Superior temporal gyrus (tissue), 1 donor: ENCODE measurements around the gene CLDND2.

ENCODE experiments used
- DNase-seq: peaks from one replicate; pipeline ENCODE4 v3.0.0-alpha.2; 2016; ENCODE audit errors: extremely low spot score

CLDND2 gene

DNA sequence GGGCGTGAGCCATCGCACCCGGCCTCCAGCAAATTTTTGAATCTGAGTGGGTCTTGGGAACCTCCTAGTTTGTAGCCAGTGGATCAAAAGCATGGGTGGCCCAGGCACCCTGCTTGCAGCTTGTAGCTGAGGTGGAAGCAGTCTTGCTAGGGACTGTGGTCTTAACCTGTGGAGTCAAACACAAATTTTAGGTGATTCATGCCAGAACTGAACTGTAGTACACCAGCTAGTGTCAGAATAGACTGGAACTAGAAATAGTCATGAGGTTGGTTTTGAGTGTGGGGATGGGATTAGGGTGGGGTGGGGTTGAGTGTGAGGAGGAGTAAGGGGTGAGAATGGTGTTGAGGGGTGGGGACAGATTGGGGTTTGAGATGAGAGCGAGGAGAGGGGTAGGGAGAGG lies 13.2 kb upstream of the CLDND2 start:
- no peak for DNase-seq

DNA sequence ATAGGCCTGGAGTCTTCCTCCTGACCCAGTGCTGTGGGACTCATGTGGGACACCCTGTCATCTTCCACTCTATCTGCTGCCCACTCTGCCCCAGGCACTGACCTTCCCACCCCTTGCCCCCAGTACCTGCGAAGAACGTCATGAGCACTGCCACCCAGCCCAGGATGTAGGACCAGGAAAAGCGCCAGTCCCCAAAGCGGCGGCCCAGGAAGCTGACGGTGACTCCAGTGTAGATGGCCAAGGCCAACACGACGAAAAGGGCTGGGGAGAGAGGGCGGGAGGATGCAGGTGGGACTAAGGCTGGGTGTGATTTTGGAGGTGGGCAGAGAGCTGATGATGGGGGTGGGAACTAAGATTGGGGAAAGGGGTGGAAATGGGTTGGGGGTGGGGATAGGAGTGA lies 11.6 kb upstream of the CLDND2 start:
- no peak for DNase-seq

DNA sequence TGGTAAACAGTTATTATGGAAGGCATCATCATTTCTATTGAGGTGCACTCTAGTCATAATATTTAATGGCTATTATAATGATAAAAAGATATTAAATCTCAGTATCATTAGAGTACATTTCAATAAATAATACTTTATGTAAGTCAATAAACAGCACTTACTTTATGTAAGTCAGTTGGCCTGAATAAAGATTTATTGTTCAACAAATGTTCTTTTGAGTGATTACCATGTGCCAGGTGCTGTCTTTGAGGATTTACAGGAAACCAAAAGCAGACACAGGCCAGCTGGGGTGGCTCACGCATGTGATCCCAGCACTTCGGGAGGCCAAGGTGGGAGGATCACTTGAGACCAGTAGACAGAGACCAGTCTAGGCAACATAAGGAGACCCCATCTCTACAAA lies 8.6 kb upstream of the CLDND2 start:
- DNase-seq, result no peak

DNA sequence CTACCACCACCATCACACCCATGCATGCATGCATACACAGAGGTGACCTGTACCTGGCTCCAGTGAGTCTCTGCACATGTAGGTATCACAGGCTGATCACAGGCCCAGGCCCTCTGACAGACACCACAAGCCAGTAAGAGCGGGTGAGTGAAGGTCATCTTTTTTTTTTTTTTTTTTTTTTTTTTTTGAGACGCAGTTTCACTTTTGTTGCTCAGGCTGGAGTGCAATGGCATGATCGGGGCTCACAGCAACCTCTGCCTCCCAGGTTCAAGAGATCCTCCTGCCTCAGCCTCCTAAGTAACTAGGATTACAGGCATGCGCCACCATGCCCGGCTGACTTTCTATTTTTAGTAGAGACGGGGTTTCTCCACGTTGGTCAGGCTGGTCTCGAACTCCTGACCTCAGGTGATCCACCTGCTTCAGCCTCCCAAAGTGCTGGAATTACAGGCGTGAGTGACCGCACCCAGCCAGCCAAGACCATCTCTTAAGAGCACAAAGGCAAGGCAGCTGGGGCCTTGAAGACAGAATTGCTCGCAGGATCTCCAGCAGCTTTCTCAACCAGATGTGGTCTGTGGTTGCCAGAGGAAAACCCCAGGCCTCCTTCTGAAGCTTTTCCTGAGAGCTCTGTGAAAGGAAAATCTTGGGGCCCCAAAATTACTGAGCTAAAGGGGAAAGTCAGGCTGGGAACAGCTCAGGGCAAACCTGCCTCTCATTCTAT lies 6.9 kb upstream of the CLDND2 start:
- DNase-seq, result no peak

DNA sequence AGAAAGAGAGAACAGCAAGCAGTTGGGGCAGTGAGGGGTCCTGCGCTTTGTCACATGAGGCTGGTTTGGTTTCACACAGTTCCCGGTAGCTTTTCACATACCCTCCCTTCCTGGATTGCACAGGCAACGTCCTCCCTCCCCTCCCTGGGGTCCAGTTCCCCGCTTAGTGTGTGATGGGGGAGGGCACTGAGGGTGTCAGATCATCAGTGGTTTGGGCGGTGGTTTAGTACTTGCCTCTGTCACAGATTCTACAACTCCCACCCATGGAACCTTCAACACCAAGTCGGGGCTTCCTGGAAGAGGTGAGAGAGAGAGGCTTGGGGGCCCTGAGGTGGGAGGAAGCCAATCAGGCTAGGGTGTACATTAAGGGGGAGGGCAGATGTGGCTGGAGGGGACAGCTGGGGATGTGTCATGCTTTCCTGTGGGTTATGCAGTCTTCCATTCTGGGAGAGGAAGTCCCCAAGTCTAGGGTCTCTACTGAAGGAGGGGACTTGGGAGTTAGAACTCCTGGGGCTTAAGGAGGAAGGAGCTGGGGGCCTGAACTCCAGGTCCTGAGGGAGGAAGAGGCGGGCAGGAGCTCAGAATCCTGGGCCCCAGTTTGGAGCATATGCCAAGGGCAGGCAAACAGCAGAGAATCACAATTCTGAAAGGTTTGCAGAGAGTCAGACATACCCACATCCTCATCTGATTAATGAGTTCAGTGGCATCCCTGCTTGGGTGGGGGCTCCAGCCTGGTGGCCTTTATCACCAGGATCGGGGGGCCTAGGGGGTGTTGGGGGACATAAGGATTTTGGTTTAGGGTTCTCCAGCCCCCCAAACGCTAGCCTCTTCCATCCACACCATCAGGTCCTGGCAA lies 4.1 kb upstream of the CLDND2 start, which contains the start of gene NKG7:
Gene NKG7, minus strand, starts transcription at position 6 of the 856 bp plus-strand sequence. CDS start 119 bp downstream, outside the sequence.
- DNase-seq, result no peak

GRCh38 chr19:51372021-51372648 lies 3.3 kb upstream of the CLDND2 start:
- DNase-seq, result no peak

DNA sequence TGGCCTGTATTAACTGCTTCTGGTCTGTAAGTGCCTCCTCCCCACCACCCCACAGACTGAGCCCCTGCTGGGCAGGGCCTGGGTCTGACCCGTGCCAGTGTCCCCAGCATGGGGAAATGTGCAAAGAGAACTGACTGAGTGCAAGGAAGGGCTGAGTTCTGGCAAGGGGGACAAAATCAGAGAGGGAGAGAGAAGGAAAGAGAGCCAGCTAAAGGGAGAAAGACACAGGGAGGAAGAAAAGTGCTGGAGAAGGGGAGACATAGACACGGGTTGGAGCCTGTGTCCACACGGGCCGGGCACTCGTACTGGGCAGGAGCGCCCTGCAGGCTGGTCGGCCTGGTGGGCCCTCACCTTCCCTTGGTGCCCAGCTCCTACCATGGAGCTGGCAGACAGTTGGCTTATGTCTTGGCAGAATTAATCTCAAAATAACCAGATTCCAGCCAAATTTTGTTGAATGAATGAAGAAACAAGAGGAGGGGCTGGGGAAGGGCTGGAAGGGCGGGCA lies 2.4 kb upstream of the CLDND2 start:
- no peak for DNase-seq

- no peak for DNase-seq
Observed at GRCh38 chr19:51370230-51370629, 1.4 kb upstream of the CLDND2 start.

DNA sequence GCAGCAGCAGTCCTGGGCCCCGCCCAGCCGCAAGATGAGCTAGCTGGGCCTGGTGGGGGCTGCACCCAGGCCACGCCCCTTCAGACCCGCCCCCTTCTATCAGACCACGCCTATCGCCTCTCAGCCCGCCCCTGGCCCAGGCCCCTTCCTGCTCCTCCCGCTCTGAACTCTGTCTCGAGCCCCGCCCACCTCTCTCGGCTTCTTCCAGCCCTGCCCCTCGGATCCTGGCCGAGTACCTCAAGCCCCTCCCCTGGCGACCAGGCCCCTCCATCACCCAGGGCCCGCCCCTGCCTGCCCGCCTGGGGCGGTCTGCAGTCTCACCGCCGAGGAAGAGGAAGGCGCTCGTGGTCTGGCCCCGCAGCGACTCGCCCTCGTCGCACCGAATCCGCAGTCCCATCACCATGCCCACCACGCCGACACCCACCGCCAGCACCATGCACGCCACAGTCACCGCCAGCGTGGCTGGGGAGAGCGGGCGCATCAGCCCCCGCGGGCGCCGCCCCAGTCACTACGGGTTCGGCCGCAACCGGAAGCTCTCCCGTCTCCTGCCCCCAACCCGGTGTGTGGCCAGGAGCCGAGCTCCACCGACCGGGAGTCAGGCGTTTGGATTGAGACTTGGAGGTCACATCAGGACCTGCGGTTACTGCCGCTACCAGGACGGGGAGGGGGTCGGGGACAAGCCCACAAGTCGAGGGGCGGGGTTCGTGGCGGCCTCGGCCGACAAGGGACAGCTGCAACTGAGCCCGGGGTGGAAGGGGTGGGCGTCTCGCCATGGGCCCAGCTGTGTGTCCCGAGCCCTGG lies 1.0 kb downstream of the CLDND2 start:
- peak; percentile 95 for DNase-seq

- DNase-seq, result no peak
Observed at GRCh38 chr19:51367255-51367564, 1.6 kb downstream of the CLDND2 start.

DNA sequence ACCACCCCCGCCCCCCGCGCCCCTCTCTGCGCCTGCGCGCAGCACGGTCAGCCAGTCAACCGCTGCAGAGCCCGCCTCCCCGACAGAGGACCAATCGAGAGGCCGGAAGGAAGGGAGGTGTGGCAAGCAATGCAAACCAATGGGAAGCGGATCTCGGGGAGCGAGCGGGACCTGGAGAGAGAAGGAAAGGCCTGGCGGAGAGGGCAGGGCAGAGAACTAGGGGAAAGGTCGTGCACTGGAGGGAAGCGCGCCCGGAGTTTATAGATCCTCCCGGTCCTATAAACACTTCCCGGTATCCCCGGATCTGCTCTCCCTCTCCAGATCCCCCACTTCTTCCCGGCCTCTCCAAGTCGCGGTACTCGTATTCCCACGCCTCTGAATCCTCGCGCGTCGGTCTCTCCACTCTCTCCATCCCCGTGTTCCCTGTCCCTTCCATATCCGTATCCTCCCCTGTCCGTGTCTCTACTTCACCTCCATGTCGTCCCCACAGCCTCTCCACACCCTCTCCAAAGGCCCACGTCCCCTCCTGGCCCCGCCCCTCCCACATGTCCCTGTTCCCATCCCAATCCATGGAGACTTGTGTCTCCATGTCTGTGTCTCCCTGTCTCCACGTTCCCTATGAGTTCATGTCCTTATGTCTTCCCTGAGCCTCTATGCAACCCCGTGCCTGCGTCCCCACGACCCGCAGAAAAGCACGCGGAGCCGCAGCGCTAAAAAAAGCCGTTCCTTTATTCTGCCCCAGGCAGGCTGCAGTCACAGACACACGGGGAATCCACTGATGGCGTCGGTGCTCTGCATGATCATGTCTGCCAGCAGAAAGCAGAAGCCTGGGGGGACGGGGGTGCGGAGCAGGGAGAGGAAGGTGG lies 2.2 kb downstream of the CLDND2 start:
- DNase-seq, result peak; percentile 98

DNA sequence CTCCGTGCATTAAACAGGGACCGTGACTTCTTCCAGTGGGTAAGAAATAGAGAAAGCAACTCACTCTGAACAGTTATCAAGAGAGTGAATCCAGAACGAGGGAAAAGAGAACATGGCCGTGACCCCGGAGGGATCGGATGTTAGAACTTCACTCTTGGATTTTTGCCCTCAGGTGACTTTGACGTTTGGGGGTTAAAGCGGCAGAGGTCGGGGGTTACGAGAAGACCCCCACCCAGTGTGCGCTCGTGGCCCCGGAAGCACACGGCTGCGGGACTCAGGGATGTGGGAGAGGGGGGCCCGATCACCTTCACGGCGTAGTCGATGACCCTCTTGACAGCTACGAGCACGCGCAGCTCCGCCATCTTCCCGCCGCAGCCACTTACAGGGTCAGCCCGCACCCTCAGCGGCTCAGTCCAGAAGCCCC lies 2.8 kb downstream of the CLDND2 start, which contains the start of gene ETFB:
Gene ETFB, minus strand, starts transcription at position 424 of the 424 bp plus-strand sequence. Its CDS starts 62 bp downstream, at position 362.
- DNase-seq, result no peak

GRCh38 chr19:51365211-51365964 lies 3.4 kb downstream of the CLDND2 start:
- peak; percentile 55 for DNase-seq

- DNase-seq, result peak; percentile 22
Observed at GRCh38 chr19:51364200-51365106, 4.3 kb downstream of the CLDND2 start.

DNA sequence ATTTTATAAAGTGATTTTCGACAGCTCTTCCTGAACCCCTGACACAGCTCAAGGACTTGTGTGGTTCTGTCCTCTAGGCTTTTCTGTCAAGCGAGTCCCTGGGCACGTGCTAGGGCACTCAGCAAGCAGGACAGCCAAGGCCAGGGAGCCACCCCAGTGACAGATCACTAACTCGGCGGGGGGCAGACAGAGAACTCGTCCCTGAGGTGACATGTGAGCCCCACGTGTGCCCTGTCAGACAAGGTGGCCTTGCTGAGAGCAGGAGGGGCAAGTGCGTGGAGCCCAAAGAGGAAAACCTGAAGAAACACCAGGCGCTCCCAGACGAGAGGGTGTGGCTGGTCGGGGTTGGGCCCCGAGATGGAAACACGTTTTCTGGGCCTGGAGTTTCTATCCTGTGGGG lies 7.6 kb downstream of the CLDND2 start:
- no peak for DNase-seq

GRCh38 chr19:51359294-51359693 lies 9.5 kb downstream of the CLDND2 start:
- no peak for DNase-seq

GRCh38 chr19:51357952-51358351 lies 10.9 kb downstream of the CLDND2 start:
- DNase-seq, result no peak

DNA sequence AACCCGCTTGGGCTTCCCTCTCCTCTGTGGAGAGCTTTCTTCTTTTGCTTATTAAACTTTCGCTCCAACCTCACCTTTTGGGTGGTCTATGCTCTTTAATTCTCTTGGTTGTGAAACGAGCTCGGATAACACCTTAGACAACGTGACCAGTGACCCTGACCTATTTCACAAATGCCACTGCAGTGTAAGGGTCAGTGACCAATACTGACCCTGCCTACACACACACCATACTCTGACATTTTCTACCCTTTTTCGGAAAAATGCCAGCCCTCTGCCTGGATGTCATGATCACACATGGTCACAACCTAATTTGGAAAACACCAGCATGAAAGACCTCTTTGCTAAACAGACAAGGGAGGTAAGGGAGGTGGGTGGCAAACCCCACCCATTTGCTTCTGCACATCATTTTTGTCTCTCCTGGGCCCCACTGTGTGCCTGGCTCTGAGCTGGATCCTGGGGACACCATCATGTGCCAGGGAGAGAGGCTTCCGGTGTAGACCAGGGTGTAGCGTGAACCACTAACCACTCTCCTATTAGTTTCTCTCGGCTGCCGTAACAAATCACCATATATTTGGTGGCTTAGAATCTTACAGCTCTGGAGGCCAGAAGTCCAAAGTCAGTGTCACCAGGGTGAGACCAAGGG lies 12.5 kb downstream of the CLDND2 start:
- no peak for DNase-seq
